HCEC 1CT (cell line): ENCODE measurements around the gene R3HDM4.
"Not testable (repeated sequence)": the region's sequence is repeated elsewhere in the genome, so short reads cannot be mapped to it uniquely, and the experiment has no call there.

Experiments used
- DNase-seq: peaks from one replicate; pipeline ENCODE4 v3.0.0-alpha.2; 2017

R3HDM4 gene

DNA sequence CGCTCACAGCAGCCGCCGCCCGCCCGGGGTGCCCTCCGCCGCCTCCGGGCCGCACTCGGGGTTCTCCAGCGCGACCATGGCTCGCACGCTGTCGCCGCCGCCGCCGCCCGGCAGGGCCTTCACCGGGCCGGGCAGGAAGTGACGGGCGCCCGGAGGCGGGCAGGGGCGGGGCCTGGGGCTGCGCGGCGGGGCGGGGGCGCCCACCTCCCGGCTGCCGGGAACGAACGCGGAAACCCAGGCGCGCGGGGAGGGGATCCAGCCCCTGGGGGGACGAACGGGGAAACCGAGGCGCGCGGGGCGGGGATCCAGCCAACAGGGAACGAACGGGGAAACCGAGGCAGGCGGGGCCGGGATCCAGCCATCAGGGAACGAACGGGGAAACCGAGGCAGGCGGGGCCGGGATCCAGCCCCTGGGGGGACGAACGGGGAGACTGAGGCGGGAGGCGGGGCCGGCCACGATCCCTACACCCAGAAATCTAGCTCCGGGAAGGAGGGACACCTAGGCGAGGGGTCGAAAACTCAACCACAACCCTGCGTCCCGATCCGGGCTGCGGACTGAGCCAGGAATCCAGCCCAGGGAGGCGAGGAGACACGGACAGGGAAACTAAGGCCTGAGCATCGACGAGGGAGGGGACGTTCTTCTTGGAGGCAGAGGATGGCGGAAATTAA lies at the start of gene R3HDM4:
R3HDM4 (minus strand) TSS at position 140 of the 669 bp plus-strand sequence; CDS start at position 78, 62 bp downstream.
- DNase-seq: peak; percentile 53

DNA sequence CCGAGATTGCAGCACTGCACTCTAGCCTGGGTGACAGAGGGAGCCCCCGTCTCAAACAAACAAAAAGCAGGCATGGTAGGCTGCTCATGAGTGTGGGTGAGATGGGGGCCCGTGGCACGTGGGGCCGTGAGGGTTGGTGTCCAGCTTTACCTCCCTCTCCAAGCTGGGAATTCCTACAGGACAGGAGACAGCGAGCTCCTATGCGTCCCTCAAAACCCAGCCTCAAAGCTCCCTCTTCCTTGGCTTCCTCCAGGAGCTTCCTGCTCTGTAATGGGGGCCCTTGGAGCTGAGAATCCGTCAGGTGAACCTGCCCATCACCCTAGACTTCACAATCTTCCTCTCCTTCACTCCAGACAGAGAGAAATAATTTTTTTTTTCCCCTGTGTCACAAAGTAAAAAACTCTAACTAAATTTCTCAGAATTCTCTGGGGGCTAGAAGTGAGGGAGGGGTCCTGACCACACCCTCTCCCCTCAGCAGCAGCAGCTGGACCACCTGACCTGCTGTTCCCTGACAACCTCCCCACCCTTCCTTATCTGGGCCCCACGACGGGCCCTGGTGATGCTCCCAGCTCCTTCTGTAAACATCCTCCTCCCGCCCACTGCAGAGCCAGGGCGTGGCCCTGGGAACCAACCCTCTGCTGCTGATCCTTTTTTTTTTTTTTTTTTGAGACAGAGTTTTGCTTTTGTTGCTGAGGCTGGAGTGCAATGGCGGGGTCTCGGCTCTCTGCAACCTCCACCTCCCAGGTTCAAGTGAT lies 49.0 kb upstream of the R3HDM4 start:
- DNase-seq: peak; percentile 46

DNA sequence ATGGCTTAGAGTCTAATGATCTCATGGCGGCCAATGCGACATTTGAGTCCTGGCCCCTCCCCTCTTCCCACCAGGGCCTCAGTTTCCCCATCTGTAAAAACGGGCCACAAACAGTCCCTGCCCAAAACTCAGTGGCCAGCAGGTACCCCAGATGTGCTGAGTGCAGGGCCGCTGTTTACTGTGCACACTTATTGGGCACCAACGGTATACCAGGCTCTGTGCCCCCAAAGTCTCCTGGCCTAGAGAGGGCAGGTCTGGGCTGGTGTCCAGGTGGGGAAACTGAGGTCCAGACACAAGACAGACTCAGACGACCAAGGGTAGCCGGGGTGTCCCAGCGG lies 47.6 kb upstream of the R3HDM4 start:
- no peak for DNase-seq

DNA sequence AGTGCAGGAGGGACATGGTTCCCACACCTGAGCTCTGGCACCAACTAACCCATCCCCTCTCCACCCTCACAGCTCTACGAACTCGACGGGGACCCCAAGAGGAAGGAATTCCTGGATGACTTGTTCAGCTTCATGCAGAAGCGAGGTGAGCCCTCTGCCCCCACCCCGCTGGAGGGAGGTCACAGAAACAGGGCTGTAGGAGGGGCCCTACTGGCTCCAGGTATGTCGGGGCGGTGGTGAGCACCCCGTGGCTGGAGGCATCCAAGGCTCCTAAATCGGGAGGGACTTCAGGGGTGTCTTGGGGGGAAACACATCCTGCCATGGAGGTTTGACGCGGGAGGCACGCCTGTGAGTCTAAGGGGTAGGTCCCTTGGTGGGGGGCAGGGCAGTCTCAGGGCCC lies 47.0 kb upstream of the R3HDM4 start:
- no peak for DNase-seq

DNA sequence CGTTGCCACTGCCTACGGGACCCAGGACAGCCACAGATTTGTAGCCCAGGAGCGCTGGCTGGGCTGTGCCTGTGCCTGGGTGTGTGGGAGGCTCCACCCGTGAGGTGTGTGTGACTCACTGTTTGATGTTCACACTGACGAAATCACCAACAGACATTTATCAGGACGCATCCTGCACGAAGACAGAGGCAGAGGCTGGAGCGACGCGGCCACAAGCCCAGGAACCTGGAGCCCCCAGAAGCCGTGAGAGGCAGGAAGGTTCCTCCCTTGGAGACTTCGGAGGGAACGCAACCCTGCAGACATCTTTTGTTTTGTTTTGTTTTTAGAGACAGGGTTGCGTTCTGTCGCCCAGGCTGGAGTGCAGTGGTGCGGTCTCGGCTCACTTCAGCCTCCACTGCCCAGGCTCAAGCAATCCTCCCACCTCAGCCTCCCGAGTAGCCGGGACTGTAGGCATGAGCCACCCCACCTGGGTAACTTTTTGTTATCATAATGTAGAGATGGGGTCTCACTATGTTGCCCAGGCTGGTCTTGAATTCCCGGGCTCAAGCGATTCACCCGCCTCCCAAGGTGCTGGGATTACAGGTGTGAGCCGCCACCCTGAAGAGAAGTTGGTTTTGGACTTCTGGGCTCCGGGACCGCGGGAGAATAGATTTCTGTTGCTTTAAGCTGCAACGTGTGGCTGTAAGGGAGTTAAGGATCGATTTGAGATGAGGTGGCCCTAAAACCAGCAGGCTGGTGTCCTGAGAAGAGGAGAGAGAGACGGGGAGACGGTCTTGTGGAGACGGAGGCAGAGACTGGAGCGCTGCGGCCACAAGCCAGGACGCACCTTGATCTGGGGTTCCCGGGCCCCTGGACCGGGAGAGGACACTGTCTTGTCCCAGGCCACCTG lies 46.2 kb upstream of the R3HDM4 start:
- no peak for DNase-seq

DNA sequence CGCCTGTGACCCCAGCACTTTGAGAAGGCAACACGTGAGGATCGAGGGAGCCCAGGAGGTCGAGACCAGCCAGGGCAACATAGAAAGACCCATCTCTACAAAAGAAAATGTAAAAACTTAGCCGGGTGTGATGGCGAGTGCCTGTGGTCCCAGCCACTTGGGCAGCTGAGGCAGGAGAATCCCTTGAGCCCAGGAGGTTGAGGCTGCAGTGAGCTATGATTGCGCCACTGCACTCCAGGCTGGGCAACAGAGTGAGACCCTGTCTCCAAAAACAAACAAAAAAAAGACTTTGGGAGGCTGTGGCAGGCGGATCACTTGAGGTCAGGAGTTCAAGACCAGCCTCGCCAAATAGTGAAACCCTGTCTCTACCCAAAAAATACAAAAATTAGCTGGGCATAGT lies 44.6 kb upstream of the R3HDM4 start:
- not testable (repeated sequence) for DNase-seq

DNA sequence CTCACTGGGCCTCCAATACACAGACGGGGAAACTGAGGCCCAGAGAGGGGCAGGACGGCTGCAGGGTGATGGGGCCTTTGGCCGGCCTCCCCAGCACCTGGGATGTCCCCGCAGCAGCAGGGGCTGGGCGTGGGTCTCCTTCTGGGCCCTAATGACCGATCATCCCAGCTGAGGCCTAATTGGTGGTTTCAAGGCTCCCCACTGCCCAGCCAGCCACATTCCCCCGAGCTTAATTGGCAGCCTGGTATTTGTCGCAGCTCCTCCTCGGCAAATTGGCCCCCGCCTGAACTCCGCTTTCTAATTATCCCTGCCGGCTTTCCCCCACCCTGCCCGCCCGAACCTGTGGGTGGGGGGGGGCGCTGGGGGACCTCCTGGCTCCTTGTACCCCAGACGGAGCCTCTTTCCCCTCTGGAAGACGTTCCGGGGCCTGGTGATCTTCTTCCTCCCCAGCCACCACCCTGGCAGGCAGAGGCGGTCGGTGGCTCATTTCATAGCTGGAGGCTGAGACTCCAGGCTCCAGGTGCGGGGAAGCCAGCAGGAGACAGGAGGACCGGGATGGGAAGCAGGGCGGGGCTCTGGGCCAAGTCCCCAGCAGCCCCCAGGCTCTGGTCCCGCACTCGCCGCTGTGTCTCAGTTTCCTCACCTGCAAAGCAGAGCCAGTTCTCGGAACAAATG lies 43.9 kb upstream of the R3HDM4 start:
- no peak for DNase-seq

DNA sequence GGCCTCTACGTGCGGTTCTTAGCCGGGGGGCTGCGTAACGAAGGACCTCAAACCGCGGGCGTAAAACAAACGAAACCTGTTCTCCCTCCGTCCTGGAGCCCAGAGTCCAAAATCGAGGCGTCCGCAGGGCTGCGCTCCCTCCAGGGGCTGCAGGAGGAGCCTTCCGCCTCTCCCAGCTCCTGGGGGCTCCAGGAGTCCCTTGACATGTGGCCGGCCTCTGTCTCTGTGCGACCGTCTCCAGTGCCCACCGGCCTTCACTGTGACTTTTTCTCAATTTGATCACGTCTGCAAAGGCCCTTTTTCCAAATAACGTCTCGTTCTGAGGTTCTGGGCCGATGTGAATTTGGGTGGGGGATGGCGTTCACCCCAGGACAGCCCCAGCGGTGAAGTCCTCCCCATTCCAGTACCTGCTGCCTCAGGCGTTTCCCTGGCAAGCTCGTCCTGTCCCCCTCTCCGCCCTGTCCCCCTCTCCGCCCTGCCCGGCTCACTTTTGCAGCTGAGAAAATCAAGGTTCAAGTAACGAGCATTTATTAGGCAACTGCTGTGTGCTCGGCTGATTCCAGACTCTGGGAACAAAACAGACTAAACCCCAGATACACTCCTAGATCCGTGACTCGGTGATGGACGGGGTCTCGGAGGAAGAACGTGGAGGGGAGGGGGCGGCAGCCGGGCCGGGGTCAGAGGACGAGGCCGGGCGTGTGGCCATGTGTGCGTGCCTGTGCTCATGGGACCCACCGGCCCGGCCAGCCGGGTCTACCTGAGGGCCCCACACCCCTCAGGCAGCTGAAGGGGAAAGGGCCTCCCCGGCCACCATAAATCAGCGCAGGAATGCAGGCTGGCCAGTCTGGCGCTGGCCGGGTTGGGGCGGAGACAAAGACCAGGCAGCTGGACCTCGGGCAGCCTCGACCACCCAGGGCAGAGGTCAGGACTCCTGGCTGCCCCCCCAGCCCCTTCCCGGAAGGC lies 43.1 kb upstream of the R3HDM4 start:
- no peak for DNase-seq

DNA sequence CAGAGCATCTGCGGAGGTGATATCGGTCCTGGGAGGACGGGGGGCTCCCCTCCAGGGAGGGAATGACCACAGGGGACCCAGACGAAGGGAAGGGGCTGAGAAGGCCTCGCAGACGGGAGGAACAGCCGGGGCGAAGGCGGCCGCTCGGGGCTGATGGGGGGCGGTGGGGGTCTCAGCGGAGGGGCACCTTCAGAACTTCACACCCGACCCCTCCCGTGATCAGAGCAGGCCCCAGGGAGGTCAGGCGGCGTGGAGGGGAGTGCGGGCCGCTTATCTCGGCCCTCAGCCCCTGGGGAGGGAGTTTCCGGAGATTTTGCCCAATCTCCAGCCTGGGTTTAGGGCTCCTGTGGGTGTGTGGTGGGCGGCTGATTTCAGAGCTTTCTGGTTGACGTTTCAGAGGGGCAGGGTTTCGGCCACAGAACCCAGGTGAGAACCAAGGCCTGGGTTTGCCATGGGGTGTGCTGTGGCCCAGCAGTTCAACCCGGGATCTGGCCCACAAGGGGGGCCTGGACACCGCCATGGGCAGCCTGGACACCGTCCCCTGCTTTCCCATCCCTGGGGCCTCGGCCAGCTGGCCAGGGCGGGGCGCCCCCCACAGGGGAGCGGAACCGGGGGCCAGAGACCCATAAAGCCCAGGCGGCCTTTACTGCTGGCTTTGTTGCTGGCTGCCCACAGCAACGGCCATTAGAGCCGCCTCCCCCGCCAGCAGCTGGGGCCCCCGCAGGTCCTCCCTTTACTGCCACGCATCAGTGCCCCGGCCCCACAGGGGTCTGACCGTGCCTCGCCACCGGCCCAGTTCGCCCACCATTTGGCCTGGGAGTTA lies 41.9 kb upstream of the R3HDM4 start:
- no peak for DNase-seq

DNA sequence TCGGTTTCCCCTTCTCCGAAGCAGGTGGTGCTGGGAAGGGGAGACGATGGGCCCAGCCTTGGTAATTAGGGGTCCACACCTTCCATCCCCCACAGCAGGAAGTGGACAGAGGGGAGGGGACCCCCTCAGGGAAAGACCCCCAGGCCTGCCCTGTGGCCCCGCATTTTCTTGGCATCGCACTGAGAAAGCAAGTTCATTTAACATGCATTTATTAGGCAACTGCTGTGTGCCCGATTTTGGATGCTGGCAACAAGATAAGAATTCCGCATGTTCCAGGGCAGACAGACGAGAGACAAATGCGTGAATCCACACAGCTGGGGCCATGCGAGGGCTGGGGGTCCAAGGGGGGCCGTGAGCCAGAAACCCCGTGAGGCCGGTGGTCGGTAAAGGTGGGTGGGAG lies 41.3 kb upstream of the R3HDM4 start:
- DNase-seq: no peak

DNA sequence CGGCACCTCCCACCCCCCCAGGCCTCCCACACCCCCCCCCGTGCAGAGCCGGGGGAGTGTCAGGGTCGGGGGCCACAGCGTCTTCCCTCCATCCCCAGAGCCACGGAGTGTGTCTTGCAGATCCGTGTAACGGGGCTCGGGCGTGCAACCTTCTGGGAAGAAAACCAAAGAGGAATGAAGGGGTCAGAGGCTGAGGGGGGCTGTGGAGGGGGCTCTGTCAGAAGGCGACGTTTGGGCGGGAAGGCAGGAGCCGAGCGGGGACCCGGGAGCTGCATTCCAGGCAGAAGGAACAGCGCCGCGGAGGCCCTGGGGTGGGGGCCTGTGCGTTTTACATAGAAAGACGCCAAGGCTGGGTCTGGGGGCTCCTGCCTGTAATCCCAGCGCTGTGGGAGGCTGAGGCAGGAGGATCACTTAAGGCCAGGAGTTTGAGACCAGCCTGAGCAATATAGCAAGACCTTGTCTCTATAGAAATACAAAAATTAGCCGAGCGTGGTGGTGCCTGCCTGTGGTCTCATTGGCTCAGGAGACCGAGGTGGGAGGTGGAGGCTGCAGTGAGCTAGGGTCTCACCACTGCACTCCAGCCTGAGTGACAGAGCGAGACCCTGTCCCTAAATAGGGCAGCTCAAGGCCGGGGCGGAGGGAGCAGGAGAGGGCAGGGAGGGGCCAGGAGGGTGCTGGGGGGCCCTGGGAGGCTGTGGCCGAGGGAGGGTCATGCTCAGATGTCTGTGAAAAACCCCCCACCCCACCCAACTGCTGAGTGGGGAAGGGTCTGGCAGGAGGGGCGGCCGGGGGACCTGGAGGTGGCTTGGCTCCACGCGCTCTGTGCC lies 40.6 kb upstream of the R3HDM4 start:
- DNase-seq: no peak

DNA sequence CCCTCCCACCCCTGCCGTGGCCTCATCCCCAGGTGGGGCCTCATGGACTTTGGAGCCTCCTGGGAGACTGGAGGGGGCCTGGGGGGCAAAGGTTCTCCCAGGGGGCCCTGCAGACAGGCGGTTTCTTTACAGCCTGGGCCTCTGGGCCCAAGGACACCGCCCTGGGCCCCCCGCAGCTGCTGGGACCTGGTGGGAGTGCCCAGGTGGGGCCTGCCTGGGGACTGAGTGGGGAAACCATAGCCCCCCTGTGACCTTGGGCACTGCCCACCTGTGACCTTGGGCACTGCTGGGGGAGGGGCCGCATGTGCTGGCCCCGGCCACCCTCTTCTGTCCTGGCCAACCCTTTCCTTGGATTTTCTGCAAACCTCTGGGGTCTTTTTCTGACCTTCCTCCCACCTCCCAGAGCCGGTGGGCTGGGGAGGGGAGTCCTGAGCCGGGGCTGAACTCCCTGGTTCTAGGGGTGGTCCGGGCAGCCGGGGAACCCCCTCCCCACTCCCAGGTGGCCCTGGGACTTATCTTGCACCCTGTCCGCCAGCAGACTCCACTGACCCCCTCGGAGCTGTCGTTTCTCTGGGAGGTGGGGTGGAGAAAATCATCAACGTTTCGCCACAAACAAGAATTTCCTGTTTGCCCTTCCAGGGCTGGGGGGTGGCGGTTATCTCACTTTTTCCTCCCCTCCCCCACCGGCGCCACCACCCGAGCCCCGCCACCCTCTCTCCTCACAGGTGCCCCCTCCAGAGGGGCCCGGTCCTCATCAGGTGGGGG lies 39.8 kb upstream of the R3HDM4 start:
- DNase-seq: no peak

DNA sequence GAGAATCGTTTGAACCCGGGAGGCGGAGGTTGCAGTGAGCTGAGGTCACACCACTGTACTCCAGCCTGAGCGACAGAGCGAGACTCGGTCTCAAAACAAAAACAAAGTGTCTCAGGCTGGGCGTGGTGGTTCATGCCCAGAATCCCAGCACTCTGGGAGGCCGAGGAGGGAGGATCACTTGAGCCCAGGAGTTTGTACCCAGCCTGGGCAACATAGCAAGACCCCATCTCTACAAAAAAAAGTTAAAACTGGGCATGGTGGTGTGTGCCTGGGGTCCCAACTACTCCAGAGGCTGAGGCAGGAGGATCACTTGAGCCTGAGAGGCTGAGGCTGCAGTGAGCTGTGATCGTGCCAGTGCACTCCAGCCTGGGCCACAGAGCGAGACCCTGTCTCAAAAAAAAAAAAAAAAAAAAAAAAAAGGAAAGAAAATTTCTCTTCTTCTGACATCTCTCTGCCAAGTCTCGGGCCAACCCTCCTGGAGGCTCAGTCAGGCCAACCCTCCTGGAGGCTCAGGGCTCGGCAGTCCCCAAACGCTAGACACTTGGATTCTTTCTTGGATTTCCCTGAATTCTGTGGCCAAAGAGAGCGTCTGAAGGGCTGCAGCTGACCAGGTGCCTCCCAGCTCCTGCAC lies 39.1 kb upstream of the R3HDM4 start:
- DNase-seq: no peak

DNA sequence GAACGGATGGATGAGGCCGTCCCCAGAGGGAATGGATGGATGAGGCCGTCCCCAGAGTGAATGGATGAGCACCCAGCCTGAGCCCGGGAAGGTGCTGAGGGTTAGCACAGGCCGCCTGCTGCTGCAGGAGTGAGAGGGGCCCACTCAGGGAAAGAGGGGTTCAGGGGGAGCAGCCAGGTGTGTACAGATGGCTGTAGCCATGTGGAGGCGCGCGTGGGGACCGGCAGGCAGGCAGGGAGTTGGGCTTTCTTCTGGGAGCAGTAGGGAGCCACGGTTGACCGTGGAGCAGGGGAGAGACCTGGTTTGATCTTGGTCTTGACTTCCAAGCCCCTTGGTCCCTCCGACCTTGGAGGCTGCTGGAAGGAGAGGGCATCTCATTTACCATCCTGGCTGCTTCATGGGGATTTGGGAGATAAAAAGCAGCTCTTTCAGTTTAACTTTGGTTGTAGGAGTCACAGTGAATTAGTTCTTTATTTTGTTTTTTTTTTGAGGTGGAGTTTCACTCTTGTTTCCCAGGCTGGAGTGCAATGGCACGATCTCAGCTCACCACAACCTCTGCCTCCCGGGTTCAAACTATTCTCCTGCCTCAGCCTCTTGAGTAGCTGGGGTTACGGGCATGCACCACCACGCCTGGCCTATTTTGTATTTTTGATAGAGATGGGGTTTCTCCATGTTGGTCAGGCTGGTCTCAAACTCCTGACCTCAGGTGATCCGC lies 37.5 kb upstream of the R3HDM4 start:
- no peak for DNase-seq

DNA sequence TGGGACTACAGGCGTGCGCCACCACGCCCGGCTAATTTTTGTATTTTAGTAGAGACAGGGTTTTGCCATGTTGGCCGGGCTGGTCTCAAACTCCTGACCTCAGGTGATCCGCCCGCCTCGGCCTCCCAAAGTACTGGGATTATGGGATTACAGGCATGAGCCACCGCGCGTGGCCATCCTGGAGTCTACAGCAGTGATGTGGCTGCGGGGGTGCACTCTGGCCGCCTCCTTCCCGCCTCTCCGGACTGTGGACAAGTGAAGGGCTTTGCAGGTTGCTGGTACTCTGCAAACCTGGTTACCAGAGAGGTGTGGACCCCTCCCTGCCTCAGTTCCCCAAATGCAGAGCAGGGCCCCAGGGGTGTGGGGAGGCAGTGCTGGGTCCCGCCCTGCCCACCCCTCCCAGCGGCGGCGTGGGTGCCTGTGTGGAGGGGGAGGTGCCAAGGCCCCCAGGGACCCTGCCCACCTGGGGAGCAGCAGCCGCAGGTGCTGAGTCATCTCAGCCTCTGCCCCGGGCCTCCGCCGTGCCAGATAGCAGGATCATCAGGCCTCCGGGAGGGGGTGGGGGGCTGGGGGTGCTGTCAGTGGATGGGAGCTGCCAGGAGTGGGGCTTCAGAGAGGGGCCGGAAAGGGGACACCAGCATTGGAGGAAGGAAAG lies 36.0 kb upstream of the R3HDM4 start:
- no peak for DNase-seq

DNA sequence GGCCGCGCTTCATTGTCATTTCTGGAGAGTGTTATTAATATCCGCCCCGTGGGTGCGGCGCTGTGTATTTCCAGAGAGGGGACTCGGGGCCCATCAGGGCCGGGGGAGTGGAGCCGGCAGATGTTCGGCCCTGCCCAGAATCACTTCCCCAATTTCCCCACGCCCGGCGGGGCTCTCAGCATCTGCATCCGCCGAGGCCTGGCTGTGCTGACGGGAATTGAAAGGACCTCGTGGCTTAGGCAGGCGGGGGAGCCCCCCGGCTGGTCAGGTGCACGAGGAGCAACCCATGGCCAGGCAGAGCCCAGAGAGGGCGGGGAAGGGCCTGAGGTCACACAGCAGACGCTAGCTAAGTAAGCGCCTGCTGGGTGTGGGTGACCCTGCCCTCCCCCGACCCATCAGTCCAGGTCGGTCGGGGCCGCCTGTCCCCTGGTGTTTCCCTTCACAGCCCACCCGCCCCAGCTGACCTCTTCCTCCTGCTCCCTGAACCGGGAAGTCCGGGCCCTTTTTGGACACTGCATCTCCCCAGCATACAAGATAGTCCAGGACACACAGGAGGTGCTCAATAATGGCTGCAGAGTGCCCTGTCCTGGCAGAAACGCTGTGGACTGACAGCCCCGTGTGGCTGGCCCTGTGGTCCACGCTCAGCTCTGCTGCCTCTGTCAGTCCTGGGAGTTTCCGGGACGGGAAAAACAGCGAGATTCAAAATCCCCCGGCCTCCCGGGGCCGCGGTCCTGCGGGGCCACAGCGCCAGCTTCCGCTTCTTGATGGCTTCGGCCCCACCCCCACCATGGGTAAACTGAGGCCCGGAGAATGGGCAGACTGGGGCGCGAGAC lies 34.9 kb upstream of the R3HDM4 start:
- no peak for DNase-seq
